Germinal center (tissue), 1 donor: ENCODE data around the gene MDN1.
A peak's percentile ranks its signal among the peaks of the same experiment; 100 is the strongest.

Experiments used
- DNase-seq: peaks from one replicate; pipeline ENCODE4 v3.0.0; 2012; ENCODE audit warnings: mixed read lengths, low spot score

MDN1 gene

GRCh38 chr6:89596484-89596883 is 223.1 kb downstream of the MDN1 start:
- DNase-seq = no peak

GRCh38 chr6:89596056-89596455 is 223.5 kb downstream of the MDN1 start:
- peak; percentile 38 for DNase-seq
